ENCODE measurements around the gene PRORP. TPM values are rescaled to one million over a fixed set of nuclear protein-coding genes. Genes with fewer than 3 reads are reported as not detected.

Gene PRORP
- total and polyA plus RNA-seq, 2 of the 13 experiments (the other 11 are each of a cell fraction or from before 2014, with no cell fraction given), result 48.9 to 88.7 TPM

DNA sequence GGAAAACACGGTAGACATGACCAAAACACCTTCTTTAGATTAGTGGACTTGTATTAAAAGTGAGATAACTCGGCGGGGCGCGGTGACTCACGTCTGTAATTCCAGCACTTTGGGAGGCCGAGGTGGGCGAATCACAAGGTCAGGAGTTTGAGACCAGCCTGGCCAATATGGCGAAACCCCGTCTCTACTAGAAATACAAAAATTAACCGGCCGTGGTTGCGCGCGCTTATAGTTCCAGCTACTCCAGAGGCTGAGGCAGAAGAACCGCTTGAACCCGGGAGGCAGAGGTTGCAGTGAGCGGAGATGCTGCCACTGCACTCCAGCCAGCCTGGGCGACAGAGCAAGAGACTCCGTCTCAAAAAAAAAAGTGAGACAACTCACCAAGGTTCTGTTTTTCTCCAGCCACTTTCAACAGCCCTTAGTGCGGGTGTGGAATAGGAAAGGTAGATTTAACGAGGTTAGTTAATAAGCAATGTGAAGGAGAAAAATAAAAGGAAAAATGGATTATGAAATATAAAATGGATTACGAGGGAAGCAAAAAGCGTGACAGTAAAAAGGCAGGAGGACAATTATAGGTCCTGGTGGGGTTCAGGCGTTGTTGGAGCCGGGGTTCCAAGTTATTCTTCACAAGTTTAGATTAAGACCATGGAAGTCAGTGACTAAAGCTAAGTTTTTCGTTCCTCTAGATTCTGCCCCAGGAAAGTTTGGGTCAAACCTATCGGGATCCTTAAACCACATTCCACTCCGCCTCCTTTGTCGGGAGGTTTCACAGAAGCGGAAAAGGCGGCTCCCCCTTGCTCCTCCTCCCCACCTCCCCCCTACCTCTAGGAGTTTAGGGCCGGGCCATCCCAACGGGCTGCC, 1.1 kb upstream of the PRORP start (continued):
- TF ChIP-seq, protein P1, sequence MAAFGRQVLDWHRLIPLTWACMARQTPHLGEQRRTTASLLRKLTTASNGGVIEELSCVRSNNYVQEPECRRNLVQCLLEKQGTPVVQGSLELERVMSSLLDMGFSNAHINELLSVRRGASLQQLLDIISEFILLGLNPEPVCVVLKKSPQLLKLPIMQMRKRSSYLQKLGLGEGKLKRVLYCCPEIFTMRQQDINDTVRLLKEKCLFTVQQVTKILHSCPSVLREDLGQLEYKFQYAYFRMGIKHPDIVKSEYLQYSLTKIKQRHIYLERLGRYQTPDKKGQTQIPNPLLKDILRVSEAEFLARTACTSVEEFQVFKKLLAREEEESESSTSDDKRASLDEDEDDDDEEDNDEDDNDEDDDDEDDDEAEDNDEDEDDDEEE (CRISPR knock-in tag; IDR thresholded peaks at IDR 0.05), result 0 out of 2 replicates have a peak, but pooled peaks have one; percentile 37
- TF ChIP-seq CHD2 (IDR thresholded peaks at IDR 0.05; ENCODE audit: low read depth, low read length) (0 out of 2 replicates have a peak, but pooled peaks have one; percentile 43), KLF15 (CRISPR knock-in tag; IDR thresholded peaks at IDR 0.05; ENCODE audit: borderline replicate concordance) (peak; percentile 65; the same call in 1 of the 2 replicates), LCORL (IDR thresholded peaks at IDR 0.05) (peak; percentile 77; the same call in 1 of the 2 replicates), LCORL (CRISPR knock-in tag; IDR thresholded peaks at IDR 0.05) (no peak), ZNF674 (CRISPR knock-in tag; IDR thresholded peaks at IDR 0.05; ENCODE audit: low read depth) (0 out of 2 replicates have a peak, but pooled peaks have one; percentile 8), RFXANK (CRISPR knock-in tag; IDR thresholded peaks at IDR 0.05) (peak; percentile 20; the same call in 1 of the 2 replicates)
- TF ChIP-seq, protein P2, sequence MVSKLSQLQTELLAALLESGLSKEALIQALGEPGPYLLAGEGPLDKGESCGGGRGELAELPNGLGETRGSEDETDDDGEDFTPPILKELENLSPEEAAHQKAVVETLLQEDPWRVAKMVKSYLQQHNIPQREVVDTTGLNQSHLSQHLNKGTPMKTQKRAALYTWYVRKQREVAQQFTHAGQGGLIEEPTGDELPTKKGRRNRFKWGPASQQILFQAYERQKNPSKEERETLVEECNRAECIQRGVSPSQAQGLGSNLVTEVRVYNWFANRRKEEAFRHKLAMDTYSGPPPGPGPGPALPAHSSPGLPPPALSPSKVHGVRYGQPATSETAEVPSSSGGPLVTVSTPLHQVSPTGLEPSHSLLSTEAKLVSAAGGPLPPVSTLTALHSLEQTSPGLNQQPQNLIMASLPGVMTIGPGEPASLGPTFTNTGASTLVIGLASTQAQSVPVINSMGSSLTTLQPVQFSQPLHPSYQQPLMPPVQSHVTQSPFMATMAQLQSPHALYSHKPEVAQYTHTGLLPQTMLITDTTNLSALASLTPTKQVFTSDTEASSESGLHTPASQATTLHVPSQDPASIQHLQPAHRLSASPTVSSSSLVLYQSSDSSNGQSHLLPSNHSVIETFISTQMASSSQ (IDR thresholded peaks at IDR 0.05; ENCODE audit: low read depth), result peak; percentile 11; the same call in 1 of the 2 replicates
- TF ChIP-seq, protein P2 (CRISPR knock-in tag; IDR thresholded peaks at IDR 0.05; ENCODE audit: borderline replicate concordance), result no peak
- TF ChIP-seq, protein P3, sequence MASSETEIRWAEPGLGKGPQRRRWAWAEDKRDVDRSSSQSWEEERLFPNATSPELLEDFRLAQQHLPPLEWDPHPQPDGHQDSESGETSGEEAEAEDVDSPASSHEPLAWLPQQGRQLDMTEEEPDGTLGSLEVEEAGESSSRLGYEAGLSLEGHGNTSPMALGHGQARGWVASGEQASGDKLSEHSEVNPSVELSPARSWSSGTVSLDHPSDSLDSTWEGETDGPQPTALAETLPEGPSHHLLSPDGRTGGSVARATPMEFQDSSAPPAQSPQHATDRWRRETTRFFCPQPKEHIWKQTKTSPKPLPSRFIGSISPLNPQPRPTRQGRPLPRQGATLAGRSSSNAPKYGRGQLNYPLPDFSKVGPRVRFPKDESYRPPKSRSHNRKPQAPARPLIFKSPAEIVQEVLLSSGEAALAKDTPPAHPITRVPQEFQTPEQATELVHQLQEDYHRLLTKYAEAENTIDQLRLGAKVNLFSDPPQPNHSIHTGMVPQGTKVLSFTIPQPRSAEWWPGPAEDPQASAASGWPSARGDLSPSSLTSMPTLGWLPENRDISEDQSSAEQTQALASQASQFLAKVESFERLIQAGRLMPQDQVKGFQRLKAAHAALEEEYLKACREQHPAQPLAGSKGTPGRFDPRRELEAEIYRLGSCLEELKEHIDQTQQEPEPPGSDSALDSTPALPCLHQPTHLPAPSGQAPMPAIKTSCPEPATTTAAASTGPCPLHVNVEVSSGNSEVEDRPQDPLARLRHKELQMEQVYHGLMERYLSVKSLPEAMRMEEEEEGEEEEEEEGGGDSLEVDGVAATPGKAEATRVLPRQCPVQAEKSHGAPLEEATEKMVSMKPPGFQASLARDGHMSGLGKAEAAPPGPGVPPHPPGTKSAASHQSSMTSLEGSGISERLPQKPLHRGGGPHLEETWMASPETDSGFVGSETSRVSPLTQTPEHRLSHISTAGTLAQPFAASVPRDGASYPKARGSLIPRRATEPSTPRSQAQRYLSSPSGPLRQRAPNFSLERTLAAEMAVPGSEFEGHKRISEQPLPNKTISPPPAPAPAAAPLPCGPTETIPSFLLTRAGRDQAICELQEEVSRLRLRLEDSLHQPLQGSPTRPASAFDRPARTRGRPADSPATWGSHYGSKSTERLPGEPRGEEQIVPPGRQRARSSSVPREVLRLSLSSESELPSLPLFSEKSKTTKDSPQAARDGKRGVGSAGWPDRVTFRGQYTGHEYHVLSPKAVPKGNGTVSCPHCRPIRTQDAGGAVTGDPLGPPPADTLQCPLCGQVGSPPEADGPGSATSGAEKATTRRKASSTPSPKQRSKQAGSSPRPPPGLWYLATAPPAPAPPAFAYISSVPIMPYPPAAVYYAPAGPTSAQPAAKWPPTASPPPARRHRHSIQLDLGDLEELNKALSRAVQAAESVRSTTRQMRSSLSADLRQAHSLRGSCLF (CRISPR knock-in tag; IDR thresholded peaks at IDR 0.05; ENCODE audit: borderline replicate concordance), result peak; percentile 6
- TF ChIP-seq, protein P4, sequence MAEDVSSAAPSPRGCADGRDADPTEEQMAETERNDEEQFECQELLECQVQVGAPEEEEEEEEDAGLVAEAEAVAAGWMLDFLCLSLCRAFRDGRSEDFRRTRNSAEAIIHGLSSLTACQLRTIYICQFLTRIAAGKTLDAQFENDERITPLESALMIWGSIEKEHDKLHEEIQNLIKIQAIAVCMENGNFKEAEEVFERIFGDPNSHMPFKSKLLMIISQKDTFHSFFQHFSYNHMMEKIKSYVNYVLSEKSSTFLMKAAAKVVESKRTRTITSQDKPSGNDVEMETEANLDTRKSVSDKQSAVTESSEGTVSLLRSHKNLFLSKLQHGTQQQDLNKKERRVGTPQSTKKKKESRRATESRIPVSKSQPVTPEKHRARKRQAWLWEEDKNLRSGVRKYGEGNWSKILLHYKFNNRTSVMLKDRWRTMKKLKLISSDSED (CRISPR knock-in tag; IDR thresholded peaks at IDR 0.05), result 0 out of 2 replicates have a peak, but pooled peaks have one; percentile 3

Measured in HepG2 (cell line).